Brain microvascular endothelial cell (primary cell): ENCODE data around the gene HDAC6.

Experiments used
- DNase-seq: peaks from one replicate; pipeline ENCODE4 v3.0.0-alpha.2; 2020
- H3K27ac ChIP-seq: fragments of 250-450 bp; sonication (Bioruptor Pico); 2 replicates; pipeline ENCODE4 v1.5.1; 2020; ENCODE audit warnings: mild to moderate bottlenecking, moderate library complexity
- H3K27me3 ChIP-seq: fragments of 250-450 bp; sonication (Bioruptor Pico); replicated peaks from 2 replicates; pipeline ENCODE4 v1.5.1; 2020; ENCODE audit warnings: mild to moderate bottlenecking
- H3K36me3 ChIP-seq: fragments of 250-450 bp; sonication (Bioruptor Pico); replicated peaks from 2 replicates; pipeline ENCODE4 v1.5.1; 2020; ENCODE audit warnings: mild to moderate bottlenecking
- H3K4me3 ChIP-seq: 2 replicates; pipeline ENCODE4 v1.5.1; 2011; ENCODE audit warnings: low read depth, mild to moderate bottlenecking, control low read depth, low read length, moderate library complexity
- in situ Hi-C: cut with HindIII; loops from 2 replicates; pipeline ENCODE4 v1.10.0; 2017; ENCODE audit warnings: low sequenced_read_pairs, low pct_ligation_motif_present
- TF ChIP-seq, protein P1 (sequence below): IDR thresholded peaks from 2 replicates; pipeline ENCODE4 v1.5.1; 2011; ENCODE audit warnings: low read depth, mild to moderate bottlenecking, moderate library complexity, low read length, control low read depth, inconsistent platforms; ENCODE audit errors: missing control alignments

Gene HDAC6

DNA sequence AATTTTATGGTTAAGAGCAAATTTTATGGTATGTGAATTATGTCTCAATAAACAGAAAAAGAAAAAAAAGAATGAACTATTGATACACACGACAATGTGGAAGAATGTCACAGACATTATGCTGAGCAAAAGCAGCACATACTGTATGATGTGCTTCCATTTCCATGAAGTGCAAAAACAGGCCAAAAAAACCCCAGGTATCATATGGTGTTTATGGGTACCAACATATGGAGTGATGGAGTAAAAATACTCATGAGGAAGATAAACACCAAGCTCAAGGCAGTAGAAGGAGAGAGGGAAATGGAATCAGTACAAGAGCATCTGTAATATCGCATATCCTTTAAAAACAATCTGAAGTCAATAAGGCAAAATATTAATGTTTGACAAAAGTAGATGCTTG, 19.7 kb upstream of the HDAC6 start:
- H3K4me3 ChIP-seq = no peak overlapping the region
- TF ChIP-seq, protein P1, sequence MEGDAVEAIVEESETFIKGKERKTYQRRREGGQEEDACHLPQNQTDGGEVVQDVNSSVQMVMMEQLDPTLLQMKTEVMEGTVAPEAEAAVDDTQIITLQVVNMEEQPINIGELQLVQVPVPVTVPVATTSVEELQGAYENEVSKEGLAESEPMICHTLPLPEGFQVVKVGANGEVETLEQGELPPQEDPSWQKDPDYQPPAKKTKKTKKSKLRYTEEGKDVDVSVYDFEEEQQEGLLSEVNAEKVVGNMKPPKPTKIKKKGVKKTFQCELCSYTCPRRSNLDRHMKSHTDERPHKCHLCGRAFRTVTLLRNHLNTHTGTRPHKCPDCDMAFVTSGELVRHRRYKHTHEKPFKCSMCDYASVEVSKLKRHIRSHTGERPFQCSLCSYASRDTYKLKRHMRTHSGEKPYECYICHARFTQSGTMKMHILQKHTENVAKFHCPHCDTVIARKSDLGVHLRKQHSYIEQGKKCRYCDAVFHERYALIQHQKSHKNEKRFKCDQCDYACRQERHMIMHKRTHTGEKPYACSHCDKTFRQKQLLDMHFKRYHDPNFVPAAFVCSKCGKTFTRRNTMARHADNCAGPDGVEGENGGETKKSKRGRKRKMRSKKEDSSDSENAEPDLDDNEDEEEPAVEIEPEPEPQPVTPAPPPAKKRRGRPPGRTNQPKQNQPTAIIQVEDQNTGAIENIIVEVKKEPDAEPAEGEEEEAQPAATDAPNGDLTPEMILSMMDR = no peak
- H3K36me3 ChIP-seq = no peaks in the 10 kb centered on the region
- H3K27me3 ChIP-seq = no peaks in the 10 kb centered on the region
- in situ Hi-C loops = no loop called here
- DNase-seq = no peak
- H3K27ac ChIP-seq = no peak overlapping the region

DNA sequence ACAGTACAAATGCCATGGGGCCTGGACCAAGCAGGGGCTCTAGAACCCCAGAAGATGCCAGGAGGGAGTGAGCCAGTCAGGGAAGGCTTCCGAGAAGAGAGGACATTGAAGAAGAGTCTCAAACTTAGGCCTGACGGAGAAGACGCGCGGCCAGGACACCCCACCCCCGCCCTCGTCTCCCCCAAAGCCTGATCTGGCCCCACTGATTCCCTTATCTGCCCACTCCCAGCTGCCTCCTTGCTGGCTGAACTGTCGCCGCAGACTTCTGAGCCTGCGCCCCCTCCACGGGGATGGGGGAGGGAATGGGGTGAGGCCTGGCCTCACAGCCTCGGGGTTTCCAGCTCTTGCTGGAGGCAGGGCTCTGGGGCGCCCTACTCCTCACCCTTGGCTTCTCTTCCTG, 19.1 kb upstream of the HDAC6 start:
- no peaks in the 10 kb centered on the region for H3K27me3 ChIP-seq
- in situ Hi-C loops = no loop called here
- no peak for DNase-seq
- H3K4me3 ChIP-seq = no peak overlapping the region
- H3K27ac ChIP-seq = no peak overlapping the region
- no peaks in the 10 kb centered on the region for H3K36me3 ChIP-seq
- TF ChIP-seq, protein P1 = no peak

DNA sequence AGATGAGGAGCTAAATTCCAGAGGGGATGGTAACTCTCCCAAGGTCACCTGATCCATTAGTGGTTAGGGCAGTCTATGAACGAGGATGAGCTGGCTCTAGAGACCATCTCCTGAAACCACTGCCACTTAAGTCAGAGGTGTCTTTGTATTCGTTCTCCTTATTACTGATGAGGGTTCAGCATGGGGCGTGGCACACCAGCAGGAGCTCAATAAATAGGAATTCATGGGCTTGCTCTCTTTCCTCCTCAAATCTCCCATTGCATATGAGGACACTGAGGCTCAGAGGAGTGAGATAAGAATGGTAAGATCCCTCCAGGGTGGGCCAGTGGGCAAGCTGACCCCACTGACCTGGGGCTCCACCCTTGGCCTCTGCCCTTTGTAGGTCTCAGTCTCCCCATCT, 17.1 kb upstream of the HDAC6 start:
- DNase-seq = no peak
- in situ Hi-C loops = no loop called here
- Histone ChIP-seq H3K27me3 (no peaks in the 10 kb centered on the region), H3K27ac (no peak overlapping the region), H3K4me3 (no peak overlapping the region), H3K36me3 (no peaks in the 10 kb centered on the region)
- TF ChIP-seq, protein P1 = no peak

DNA sequence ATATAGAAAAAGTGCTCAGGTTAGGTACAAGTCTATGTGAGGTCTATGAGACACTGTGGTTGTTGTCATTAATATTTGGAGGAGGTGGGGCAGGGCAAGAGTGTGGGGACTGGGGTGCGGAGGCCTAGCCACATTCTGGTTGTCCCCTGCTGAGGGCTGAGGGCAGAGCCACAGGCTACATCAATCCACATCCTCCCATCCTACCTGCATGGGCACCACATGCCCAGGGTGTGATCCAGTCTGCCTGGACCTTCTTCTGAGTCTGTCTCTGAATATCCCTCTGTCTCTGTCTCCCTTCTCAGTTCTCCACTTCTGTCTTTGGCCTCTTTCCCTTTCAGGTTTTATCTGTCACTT, 16.7 kb upstream of the HDAC6 start:
- no peaks in the 10 kb centered on the region for H3K27me3 ChIP-seq
- H3K27ac ChIP-seq = no peak overlapping the region
- DNase-seq = no peak
- H3K36me3 ChIP-seq = no peaks in the 10 kb centered on the region
- H3K4me3 ChIP-seq = no peak overlapping the region
- in situ Hi-C loops = no loop called here
- TF ChIP-seq, protein P1 = no peak

DNA sequence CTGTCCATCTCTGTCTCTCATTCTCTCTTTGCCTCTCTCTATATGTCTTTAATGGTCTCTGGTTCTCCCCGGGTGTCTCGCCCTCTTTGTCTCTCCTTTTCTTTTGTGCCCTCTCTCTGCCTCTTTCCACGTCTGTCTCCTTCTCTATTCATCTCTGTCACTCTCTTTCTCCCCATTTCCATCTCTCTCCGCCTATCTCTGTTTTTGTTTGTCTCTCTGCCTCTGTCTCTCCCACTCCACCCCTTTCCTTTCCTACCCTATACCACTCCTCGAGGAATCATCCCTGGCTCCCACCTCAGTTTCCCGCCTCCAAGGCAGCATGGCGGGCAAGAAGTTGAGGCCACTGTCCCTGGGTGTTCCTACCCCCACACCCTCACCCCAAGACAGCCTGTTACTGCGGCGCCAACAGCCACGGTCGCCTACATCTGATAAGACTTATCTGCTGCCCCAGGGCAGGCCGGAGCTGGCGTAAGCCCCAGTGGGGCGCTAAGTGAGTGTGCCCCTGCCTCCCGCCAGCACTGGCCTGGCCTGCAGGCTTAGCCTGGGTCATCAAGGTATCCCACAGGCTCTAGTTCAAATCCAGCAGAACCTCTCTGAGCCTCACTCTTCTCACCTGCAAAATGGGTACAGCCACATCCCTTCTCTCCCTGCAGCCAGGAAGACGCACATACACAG, 16.2 kb upstream of the HDAC6 start:
- Histone ChIP-seq H3K27me3 (no peaks in the 10 kb centered on the region), H3K27ac (no peak overlapping the region), H3K36me3 (no peaks in the 10 kb centered on the region), H3K4me3 (no peak overlapping the region)
- TF ChIP-seq, protein P1 = no peak
- in situ Hi-C loops = no loop called here
- no peak for DNase-seq

DNA sequence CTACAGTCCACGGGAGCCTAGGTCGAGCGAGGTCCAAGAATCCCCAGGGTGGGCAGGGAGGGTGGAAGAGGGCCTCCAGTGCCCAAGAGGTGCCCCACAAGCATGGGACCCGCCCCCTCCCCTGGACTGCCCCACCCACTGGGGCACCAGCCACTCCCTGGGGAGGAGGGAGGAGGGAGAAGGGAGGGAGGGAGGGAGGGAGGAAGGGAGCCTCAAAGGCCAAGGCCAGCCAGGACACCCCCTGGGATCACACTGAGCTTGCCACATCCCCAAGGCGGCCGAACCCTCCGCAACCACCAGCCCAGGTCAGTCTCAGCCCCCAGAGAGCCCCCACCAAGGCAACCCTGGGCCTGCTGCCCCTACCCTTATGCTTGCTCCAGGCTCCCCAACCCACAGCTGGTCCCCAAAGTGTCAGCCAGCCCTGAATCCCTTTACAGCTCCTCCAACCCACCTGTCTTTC, 15.5 kb upstream of the HDAC6 start, which contains the start of gene GATA1:
TSS of gene GATA1 (plus strand) at position 250 of the 460 bp plus-strand sequence. CDS start 4,520 bp downstream, outside the sequence.
- TF ChIP-seq, protein P1 = no peak
- Histone ChIP-seq H3K27me3 (no peaks in the 10 kb centered on the region), H3K27ac (no peak within 1 kb of the TSS), H3K36me3 (no peaks in the 10 kb centered on the region), H3K4me3 (no peak within 1 kb of the TSS)
- no peak for DNase-seq
- in situ Hi-C loops = no loop called here
